Measurements from ENCODE around the gene VASN.

DNA sequence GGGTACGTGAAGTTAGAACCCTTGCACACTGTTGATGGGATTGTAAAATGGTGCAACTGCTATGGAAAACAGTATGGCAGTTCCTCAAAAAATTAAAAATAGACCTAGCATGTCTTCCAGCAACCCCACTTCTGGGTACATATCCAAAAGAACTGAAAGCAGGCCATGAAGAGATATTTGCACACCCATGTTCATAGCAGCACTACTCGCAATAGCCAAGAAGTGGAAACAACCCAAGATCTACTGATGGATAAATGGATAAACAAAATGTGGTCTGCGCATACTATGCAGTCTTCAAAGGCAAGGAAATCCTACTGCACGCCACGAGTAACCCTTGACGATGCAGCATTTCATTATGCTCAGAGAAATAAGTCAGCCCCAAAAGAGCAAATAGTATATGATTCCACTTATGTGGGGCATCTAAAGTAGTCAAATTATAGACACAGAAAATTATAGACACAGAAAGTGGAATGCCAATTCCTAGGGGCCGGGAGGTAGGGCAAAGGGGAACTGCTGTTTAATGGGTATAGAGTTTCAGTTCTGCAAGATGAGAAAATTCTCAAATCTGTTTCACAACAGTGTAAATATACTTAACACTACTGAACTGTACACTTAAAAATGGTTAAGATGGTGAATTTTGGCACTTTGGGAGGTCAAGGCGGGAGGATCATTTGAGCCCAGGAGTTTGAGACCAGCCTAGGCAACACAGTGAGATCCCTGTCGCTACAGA lies 27.5 kb downstream of the VASN start:
- TF ChIP-seq, protein P1, sequence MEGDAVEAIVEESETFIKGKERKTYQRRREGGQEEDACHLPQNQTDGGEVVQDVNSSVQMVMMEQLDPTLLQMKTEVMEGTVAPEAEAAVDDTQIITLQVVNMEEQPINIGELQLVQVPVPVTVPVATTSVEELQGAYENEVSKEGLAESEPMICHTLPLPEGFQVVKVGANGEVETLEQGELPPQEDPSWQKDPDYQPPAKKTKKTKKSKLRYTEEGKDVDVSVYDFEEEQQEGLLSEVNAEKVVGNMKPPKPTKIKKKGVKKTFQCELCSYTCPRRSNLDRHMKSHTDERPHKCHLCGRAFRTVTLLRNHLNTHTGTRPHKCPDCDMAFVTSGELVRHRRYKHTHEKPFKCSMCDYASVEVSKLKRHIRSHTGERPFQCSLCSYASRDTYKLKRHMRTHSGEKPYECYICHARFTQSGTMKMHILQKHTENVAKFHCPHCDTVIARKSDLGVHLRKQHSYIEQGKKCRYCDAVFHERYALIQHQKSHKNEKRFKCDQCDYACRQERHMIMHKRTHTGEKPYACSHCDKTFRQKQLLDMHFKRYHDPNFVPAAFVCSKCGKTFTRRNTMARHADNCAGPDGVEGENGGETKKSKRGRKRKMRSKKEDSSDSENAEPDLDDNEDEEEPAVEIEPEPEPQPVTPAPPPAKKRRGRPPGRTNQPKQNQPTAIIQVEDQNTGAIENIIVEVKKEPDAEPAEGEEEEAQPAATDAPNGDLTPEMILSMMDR (conservative IDR thresholded peaks at IDR 0.05; ENCODE audit: low read depth, low read length): no peak
- TF ChIP-seq EZH2 (IDR thresholded peaks at IDR 0.05; ENCODE audit: borderline replicate concordance, low read depth, low read length, poor library complexity, severe bottlenecking): no peak

Data from A673 (cell line).